Spleen (tissue), 7 donors: ENCODE data around the gene ETHE1.

ENCODE experiments used
- POLR2A ChIP-seq, 3 donors: fragments of 450-650 bp; IDR thresholded peaks; one replicate each; pipeline ENCODE4 v1.5.1; 2017; ENCODE audit warnings: antibody characterized with exemption in 3 of 3, mild to moderate bottlenecking in 1 of 3
- TF ChIP-seq, protein P1 (sequence below), 11 experiments: fragments of 200-600 bp in 7 of 11; fragments of 450-650 bp in 4 of 11; sonication (generic) in 4 of 11; IDR thresholded peaks in 8 of 11; conservative IDR thresholded peaks in 3 of 11; 1 replicate in 7 of 11; 2 replicates in 4 of 11; pipeline versions ENCODE4 v1.4.0 to v1.8.0; 2016 to 2021; ENCODE audit warnings: antibody characterized with exemption in 11 of 11, inconsistent platforms in 4 of 11, mild to moderate bottlenecking in 1 of 11
- donor health status: DM: no; HTN: no; CAD: no; lungs with moderate emphysema.
- donor health status: DM: no; HTN: no; CAD: no.
- donor health status: DM: no; HTN: no; CAD: no.

DNA sequence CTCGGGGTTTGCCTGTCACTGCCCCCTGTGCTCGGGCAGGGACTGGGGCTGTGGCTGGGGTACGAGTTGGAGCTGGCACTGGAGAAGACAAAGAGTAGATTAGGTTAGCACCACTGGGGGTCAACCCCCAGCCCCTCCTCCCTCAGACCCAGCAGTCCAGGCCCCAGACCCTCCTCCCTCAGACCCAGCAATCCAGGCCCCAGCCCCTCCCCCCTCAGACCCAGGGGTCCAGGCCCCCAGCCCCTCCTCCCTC, 25.1 kb upstream of the ETHE1 start:
- TF ChIP-seq, protein P1, sequence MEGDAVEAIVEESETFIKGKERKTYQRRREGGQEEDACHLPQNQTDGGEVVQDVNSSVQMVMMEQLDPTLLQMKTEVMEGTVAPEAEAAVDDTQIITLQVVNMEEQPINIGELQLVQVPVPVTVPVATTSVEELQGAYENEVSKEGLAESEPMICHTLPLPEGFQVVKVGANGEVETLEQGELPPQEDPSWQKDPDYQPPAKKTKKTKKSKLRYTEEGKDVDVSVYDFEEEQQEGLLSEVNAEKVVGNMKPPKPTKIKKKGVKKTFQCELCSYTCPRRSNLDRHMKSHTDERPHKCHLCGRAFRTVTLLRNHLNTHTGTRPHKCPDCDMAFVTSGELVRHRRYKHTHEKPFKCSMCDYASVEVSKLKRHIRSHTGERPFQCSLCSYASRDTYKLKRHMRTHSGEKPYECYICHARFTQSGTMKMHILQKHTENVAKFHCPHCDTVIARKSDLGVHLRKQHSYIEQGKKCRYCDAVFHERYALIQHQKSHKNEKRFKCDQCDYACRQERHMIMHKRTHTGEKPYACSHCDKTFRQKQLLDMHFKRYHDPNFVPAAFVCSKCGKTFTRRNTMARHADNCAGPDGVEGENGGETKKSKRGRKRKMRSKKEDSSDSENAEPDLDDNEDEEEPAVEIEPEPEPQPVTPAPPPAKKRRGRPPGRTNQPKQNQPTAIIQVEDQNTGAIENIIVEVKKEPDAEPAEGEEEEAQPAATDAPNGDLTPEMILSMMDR (IDR thresholded peaks at IDR 0.05 in 8 of 11, conservative IDR thresholded peaks at IDR 0.05 in 3 of 11): no peak
- TF ChIP-seq POLR2A (IDR thresholded peaks at IDR 0.05): no peak
